ENCODE results near the gene PHYH. TPM values are rescaled to one million over a fixed set of nuclear protein-coding genes. Genes with fewer than 3 reads are reported as not detected.
A peak's percentile ranks its signal among the peaks of the same experiment; 100 is the strongest.

The PHYH gene
- total RNA-seq, 4 donors from 2014 or later: 16.1 to 90.1 (median 49.2) TPM

GRCh38 chr10:13270877-13271551, 28.9 kb downstream of the PHYH start:
- Histone ChIP-seq H3K36me3 (no peaks in the 10 kb centered on the region), H3K9me3 (no peaks in the 10 kb centered on the region), H3K27me3 (no peaks in the 10 kb centered on the region), H3K27ac (peak overlapping the region; percentile 65 to 74 (median 69)), H3K4me3 (no peak overlapping the region), H3K4me1 (peaks cover 0 to 28% (median 15%) of the 10 kb centered on the region in 4 donors)
- in situ Hi-C loops (cut with MboI; ENCODE audit: low pct_ligation_motif_present in 1 of 4, low pct_unique_long_range_greater_than_20kb in 1 of 4, low sequenced_read_pairs in 3 of 4) (no loop called here), intact Hi-C loops (cut with DNase I; ENCODE audit: low total_unique reads) (no loop called here)
- no peak for TF ChIP-seq POLR2A (IDR thresholded peaks at IDR 0.05)
- TF ChIP-seq CTCF (IDR thresholded peaks at IDR 0.05): no peak
- no peak for TF ChIP-seq EP300 (IDR thresholded peaks at IDR 0.05; ENCODE audit: low read depth)
- peak in 2 of 3 donors; percentile 21 to 33 for TF ChIP-seq POLR2AphosphoS5 (IDR thresholded peaks at IDR 0.05)
- WGBS, 2 donors (ENCODE audit: low coverage in 1 of 2): 55 to 60% methylated on average over 6 to 9 of the region's 9 CpGs
- DNase-seq: peak; percentile 18

DNA sequence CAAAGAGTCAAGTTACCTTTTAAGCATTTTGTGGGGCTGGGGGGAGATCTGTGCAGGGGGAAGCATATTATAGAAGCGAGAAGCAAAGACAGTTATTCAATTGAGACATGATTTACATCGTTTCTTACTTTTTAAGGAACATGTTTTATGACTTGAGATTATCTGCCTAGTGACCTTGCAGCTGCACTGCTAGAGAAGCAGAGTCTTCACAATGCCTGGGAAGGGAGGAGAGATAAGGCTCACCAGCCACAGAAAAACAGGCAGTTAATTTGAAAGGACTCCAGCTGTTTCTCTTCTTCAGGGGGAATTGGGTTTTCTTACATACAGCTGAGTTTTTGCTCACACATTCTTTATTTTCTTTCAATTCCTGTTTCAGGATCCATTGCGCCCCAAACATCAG, 31.0 kb downstream of the PHYH start:
- TF ChIP-seq CTCF (IDR thresholded peaks at IDR 0.05): no peak
- no peak for TF ChIP-seq EP300 (IDR thresholded peaks at IDR 0.05; ENCODE audit: low read depth)
- no peak for TF ChIP-seq POLR2A (IDR thresholded peaks at IDR 0.05)
- TF ChIP-seq POLR2AphosphoS5 (IDR thresholded peaks at IDR 0.05): no peak
- Histone ChIP-seq H3K36me3 (no peaks in the 10 kb centered on the region), H3K27me3 (no peaks in the 10 kb centered on the region), H3K9me3 (no peaks in the 10 kb centered on the region), H3K4me1 (peaks cover 0 to 28% (median 15%) of the 10 kb centered on the region in 4 donors), H3K4me3 (no peak overlapping the region), H3K27ac (no peak overlapping the region)
- in situ Hi-C loops (cut with MboI; ENCODE audit: low pct_ligation_motif_present in 1 of 4, low pct_unique_long_range_greater_than_20kb in 1 of 4, low sequenced_read_pairs in 3 of 4) (no loop called here), intact Hi-C loops (cut with DNase I; ENCODE audit: low total_unique reads) (no loop called here)
- DNase-seq: no peak
- WGBS, 2 donors (ENCODE audit: low coverage in 1 of 2): 40 to 42% methylated on average over 1 to 3 of the region's 3 CpGs

- in situ Hi-C loops (cut with MboI; ENCODE audit: low pct_ligation_motif_present in 1 of 4, low pct_unique_long_range_greater_than_20kb in 1 of 4, low sequenced_read_pairs in 3 of 4): no loop called here
- TF ChIP-seq CTCF (IDR thresholded peaks at IDR 0.05): no peak
- no peak for TF ChIP-seq POLR2A (IDR thresholded peaks at IDR 0.05)
- intact Hi-C loops (cut with DNase I; ENCODE audit: low total_unique reads): no loop called here
- H3K9me3 ChIP-seq: no peaks in the 10 kb centered on the region
- H3K27me3 ChIP-seq: no peaks in the 10 kb centered on the region
- DNase-seq: no peak
- no peaks in the 10 kb centered on the region for H3K36me3 ChIP-seq
- H3K4me3 ChIP-seq: no peak overlapping the region
- H3K27ac ChIP-seq: no peak overlapping the region
- H3K4me1 ChIP-seq: peaks cover 0 to 28% (median 15%) of the 10 kb centered on the region in 4 donors
- 76 to 82% methylated on average over 3 to 4 of the region's 4 CpGs for WGBS, 2 donors (ENCODE audit: low coverage in 1 of 2)
Observed at GRCh38 chr10:13268310-13268709, 31.6 kb downstream of the PHYH start.

- 81% methylated on average over 7 of the region's 7 CpGs; no CpG with 5 or more reads in 1 of the 2 donors for WGBS, 2 donors (ENCODE audit: low coverage in 1 of 2)
- intact Hi-C loops (cut with DNase I; ENCODE audit: low total_unique reads): no loop called here
- H3K36me3 ChIP-seq: no peaks in the 10 kb centered on the region
- no peaks in the 10 kb centered on the region for H3K9me3 ChIP-seq
- TF ChIP-seq EP300 (IDR thresholded peaks at IDR 0.05; ENCODE audit: low read depth): no peak
- no peak for TF ChIP-seq CTCF (IDR thresholded peaks at IDR 0.05)
- no peak for TF ChIP-seq POLR2A (IDR thresholded peaks at IDR 0.05)
- TF ChIP-seq POLR2AphosphoS5 (IDR thresholded peaks at IDR 0.05): no peak
- in situ Hi-C loops (cut with MboI; ENCODE audit: low pct_ligation_motif_present in 1 of 4, low pct_unique_long_range_greater_than_20kb in 1 of 4, low sequenced_read_pairs in 3 of 4): no loop called here
- no peak overlapping the region for H3K4me3 ChIP-seq
- no peaks in the 10 kb centered on the region for H3K27me3 ChIP-seq
- no peak for DNase-seq
- no peaks in the 10 kb centered on the region for H3K4me1 ChIP-seq
- H3K27ac ChIP-seq: no peak overlapping the region
Observed at GRCh38 chr10:13263591-13263990, 36.3 kb downstream of the PHYH start.

Data from transverse colon (tissue), 4 donors.